NCI-H2081 treated with DMSO at 0.1 percent for 48 hours (cell line): ENCODE data around the gene TAOK1.
"Not testable (repeated sequence)": the region's sequence is repeated elsewhere in the genome, so short reads cannot be mapped to it uniquely, and the experiment has no call there.

Source experiments
- DNase-seq: peaks from one replicate; lab custom pipeline; 2025; lab: John Stamatoyannopoulos, UW

The TAOK1 gene

GRCh38 chr17:29389982-29390850 is at the start of gene TAOK1:
Gene TAOK1 (plus strand): TSS chr17:29390363. CDS start chr17:29451549, 61,186 bp downstream.
- peak; percentile 54 for DNase-seq

GRCh38 chr17:29341726-29342125 is 48.4 kb upstream of the TAOK1 start:
- no peak for DNase-seq

GRCh38 chr17:29342158-29342765 is 47.9 kb upstream of the TAOK1 start:
- DNase-seq, result no peak

GRCh38 chr17:29344201-29344856 is 45.8 kb upstream of the TAOK1 start:
- no peak for DNase-seq

GRCh38 chr17:29345066-29345465 is 45.1 kb upstream of the TAOK1 start:
- no peak for DNase-seq

GRCh38 chr17:29345470-29345869 is 44.7 kb upstream of the TAOK1 start:
- not testable (repeated sequence) for DNase-seq

GRCh38 chr17:29346462-29346861 is 43.7 kb upstream of the TAOK1 start:
- no peak for DNase-seq

GRCh38 chr17:29347831-29348629 is 42.1 kb upstream of the TAOK1 start:
- DNase-seq, result no peak

GRCh38 chr17:29349409-29349808 is 40.8 kb upstream of the TAOK1 start:
- no peak for DNase-seq

GRCh38 chr17:29352146-29352545 is 38.0 kb upstream of the TAOK1 start:
- DNase-seq, result no peak

- no peak for DNase-seq
Measured at GRCh38 chr17:29357232-29357631, 32.9 kb upstream of the TAOK1 start.

GRCh38 chr17:29357821-29358232 is 32.3 kb upstream of the TAOK1 start:
- no peak for DNase-seq

GRCh38 chr17:29358416-29358815 is 31.7 kb upstream of the TAOK1 start:
- DNase-seq, result no peak

- no peak for DNase-seq
Measured at GRCh38 chr17:29359777-29360176, 30.4 kb upstream of the TAOK1 start.

- DNase-seq, result no peak
Measured at GRCh38 chr17:29363716-29364115, 26.4 kb upstream of the TAOK1 start.

- DNase-seq, result no peak
Measured at GRCh38 chr17:29364691-29365090, 25.5 kb upstream of the TAOK1 start.

GRCh38 chr17:29368161-29368560 is 22.0 kb upstream of the TAOK1 start:
- DNase-seq, result no peak

- no peak for DNase-seq
Measured at GRCh38 chr17:29368926-29369325, 21.2 kb upstream of the TAOK1 start.

- DNase-seq, result peak; percentile 52
Measured at GRCh38 chr17:29369831-29370735, 20.1 kb upstream of the TAOK1 start.

- no peak for DNase-seq
Measured at GRCh38 chr17:29376667-29377270, 13.4 kb upstream of the TAOK1 start.

GRCh38 chr17:29378500-29378899 is 11.7 kb upstream of the TAOK1 start:
- DNase-seq, result no peak
